ENCODE results near the gene FAM222A. TPM values are rescaled to one million over a fixed set of nuclear protein-coding genes. Genes with fewer than 3 reads are reported as not detected.

The FAM222A gene
- polyA plus RNA-seq, 1 donor from 2014 or later = 8.5 TPM

GRCh38 chr12:109744026-109744425, 30.4 kb downstream of the FAM222A start:
- H2AFZ ChIP-seq (ENCODE audit: low read depth, low read length) = no peak overlapping the region
- H3K9me2 ChIP-seq (ENCODE audit: insufficient read depth, low read length) = no peaks in the 10 kb centered on the region
- TF ChIP-seq MXI1 (conservative IDR thresholded peaks at IDR 0.05; ENCODE audit: poor library complexity, severe bottlenecking) (no peak), POLR2AphosphoS5 (IDR thresholded peaks at IDR 0.05) (no peak), EP300 (conservative IDR thresholded peaks at IDR 0.05; ENCODE audit: poor library complexity, severe bottlenecking) (no peak), REST (IDR thresholded peaks at IDR 0.05; ENCODE audit: borderline replicate concordance) (no peak), SMC3 (conservative IDR thresholded peaks at IDR 0.05; ENCODE audit: poor library complexity) (no peak), RAD21 (conservative IDR thresholded peaks at IDR 0.05) (no peak), TAF1 (IDR thresholded peaks at IDR 0.05; ENCODE audit: low read depth) (no peak), CTCF (IDR thresholded peaks at IDR 0.05; ENCODE audit: poor library complexity, severe bottlenecking) (no peak), EZH2 (IDR thresholded peaks at IDR 0.05; ENCODE audit: borderline replicate concordance, insufficient read depth, low read length, poor library complexity, severe bottlenecking) (no peak)
- peaks cover 33% of the 10 kb centered on the region for H3K79me2 ChIP-seq (replicated peaks; ENCODE audit: insufficient read depth, low read length)
- H3F3A ChIP-seq (ENCODE audit: insufficient read depth, low read length, poor library complexity, severe bottlenecking) = peaks cover 6% of the 10 kb centered on the region
- no peak overlapping the region for H3K4me2 ChIP-seq (ENCODE audit: low read length)
- H4K20me1 ChIP-seq (ENCODE audit: insufficient read depth) = no peaks in the 10 kb centered on the region
- H3K27ac ChIP-seq (ENCODE audit: low read length) = no peak overlapping the region
- H3K27me3 ChIP-seq (ENCODE audit: insufficient read depth, low read depth, low read length) = no peaks in the 10 kb centered on the region
- no peak overlapping the region for H3K4me3 ChIP-seq (ENCODE audit: low read length)
- H3K36me3 ChIP-seq (ENCODE audit: insufficient read depth, low read length) = no peaks in the 10 kb centered on the region
- H3K9me3 ChIP-seq (ENCODE audit: low read length) = no peaks in the 10 kb centered on the region
- no peak overlapping the region for H3K9ac ChIP-seq (ENCODE audit: low read length)

- no peaks in the 10 kb centered on the region for H3K9me2 ChIP-seq (ENCODE audit: insufficient read depth, low read length)
- no peaks in the 10 kb centered on the region for H3K36me3 ChIP-seq (ENCODE audit: insufficient read depth, low read length)
- H3K27me3 ChIP-seq (ENCODE audit: insufficient read depth, low read depth, low read length) = no peaks in the 10 kb centered on the region
- H3K9ac ChIP-seq (ENCODE audit: low read length) = no peak overlapping the region
- H3K4me2 ChIP-seq (ENCODE audit: low read length) = no peak overlapping the region
- H3K27ac ChIP-seq (ENCODE audit: low read length) = no peak overlapping the region
- TF ChIP-seq SMC3 (conservative IDR thresholded peaks at IDR 0.05; ENCODE audit: poor library complexity) = no peak
- no peak for TF ChIP-seq RAD21 (conservative IDR thresholded peaks at IDR 0.05)
- no peak overlapping the region for H3K4me3 ChIP-seq (ENCODE audit: low read length)
- peaks cover 6% of the 10 kb centered on the region for H3F3A ChIP-seq (ENCODE audit: insufficient read depth, low read length, poor library complexity, severe bottlenecking)
- H2AFZ ChIP-seq (ENCODE audit: low read depth, low read length) = no peak overlapping the region
- no peaks in the 10 kb centered on the region for H4K20me1 ChIP-seq (ENCODE audit: insufficient read depth)
- peaks cover 42% of the 10 kb centered on the region for H3K79me2 ChIP-seq (replicated peaks; ENCODE audit: insufficient read depth, low read length)
- no peaks in the 10 kb centered on the region for H3K9me3 ChIP-seq (ENCODE audit: low read length)
These were observed 31.6 kb downstream of the FAM222A start for GRCh38 chr12:109744986-109745942.

Measured in neural cell (in vitro differentiated cells).